NOMO-1 treated with dmso at 0.1 percent for 144 hours (cell line): ENCODE measurements around the gene ZNF69.
"Not testable (repeated sequence)": the region's sequence is repeated elsewhere in the genome, so short reads cannot be mapped to it uniquely, and the experiment has no call there.

Source experiments
- DNase-seq: peaks from one replicate; lab custom pipeline; 2025; ENCODE audit not compliant: unreplicated experiment; lab: John Stamatoyannopoulos, UW

ZNF69 gene

GRCh38 chr19:11887611-11888531 lies at the start of gene ZNF69:
ZNF69 (plus strand) TSS chr19:11887782; CDS start chr19:11887924, 142 bp downstream.
- peak; percentile 74 for DNase-seq

GRCh38 chr19:11843722-11844121 lies 43.9 kb upstream of the ZNF69 start:
- no peak for DNase-seq

- DNase-seq: not testable (repeated sequence)
Measured at GRCh38 chr19:11847615-11848014, 40.0 kb upstream of the ZNF69 start.

- no peak for DNase-seq
Measured at GRCh38 chr19:11848200-11848593, 39.4 kb upstream of the ZNF69 start.

- peak; percentile 8 for DNase-seq
Measured at GRCh38 chr19:11848594-11849469, 38.8 kb upstream of the ZNF69 start, which contains the start of gene ZNF439. ZNF439 (plus strand) TSS chr19:11848726; CDS start chr19:11848868, 142 bp downstream.

- DNase-seq: not testable (repeated sequence)
Measured at GRCh38 chr19:11850289-11850688, 37.3 kb upstream of the ZNF69 start.

GRCh38 chr19:11853358-11853757 lies 34.2 kb upstream of the ZNF69 start:
- DNase-seq: no peak

GRCh38 chr19:11856596-11857250 lies 30.9 kb upstream of the ZNF69 start:
- DNase-seq: no peak

- no peak for DNase-seq
Measured at GRCh38 chr19:11860721-11861120, 26.9 kb upstream of the ZNF69 start.

GRCh38 chr19:11861301-11861700 lies 26.3 kb upstream of the ZNF69 start:
- peak; percentile 3 for DNase-seq

GRCh38 chr19:11867766-11868165 lies 19.8 kb upstream of the ZNF69 start:
- DNase-seq: not testable (repeated sequence)

GRCh38 chr19:11868188-11868587 lies 19.4 kb upstream of the ZNF69 start:
- no peak for DNase-seq

GRCh38 chr19:11872624-11873023 lies 15.0 kb upstream of the ZNF69 start:
- no peak for DNase-seq

- no peak for DNase-seq
Measured at GRCh38 chr19:11873762-11874161, 13.8 kb upstream of the ZNF69 start.

- not testable (repeated sequence) for DNase-seq
Measured at GRCh38 chr19:11879687-11880266, 7.8 kb upstream of the ZNF69 start.

GRCh38 chr19:11880598-11880997 lies 7.0 kb upstream of the ZNF69 start:
- DNase-seq: no peak

GRCh38 chr19:11881151-11881800 lies 6.3 kb upstream of the ZNF69 start:
- DNase-seq: peak; percentile 62

- no peak for DNase-seq
Measured at GRCh38 chr19:11882606-11883005, 5.0 kb upstream of the ZNF69 start.

- no peak for DNase-seq
Measured at GRCh38 chr19:11887234-11887610, 360 bp upstream of the ZNF69 start.

GRCh38 chr19:11889901-11890300 lies 2.3 kb downstream of the ZNF69 start:
- DNase-seq: not testable (repeated sequence)
